Measurements from ENCODE around the gene BPIFB6.

Gene BPIFB6

GRCh38 chr20:33002087-33002808, 29.2 kb upstream of the BPIFB6 start:
- DNase-seq (ENCODE audit: low read depth): no peak
- H3K4me3 ChIP-seq (ENCODE audit: low read length): no peak overlapping the region
- TF ChIP-seq, protein P1, sequence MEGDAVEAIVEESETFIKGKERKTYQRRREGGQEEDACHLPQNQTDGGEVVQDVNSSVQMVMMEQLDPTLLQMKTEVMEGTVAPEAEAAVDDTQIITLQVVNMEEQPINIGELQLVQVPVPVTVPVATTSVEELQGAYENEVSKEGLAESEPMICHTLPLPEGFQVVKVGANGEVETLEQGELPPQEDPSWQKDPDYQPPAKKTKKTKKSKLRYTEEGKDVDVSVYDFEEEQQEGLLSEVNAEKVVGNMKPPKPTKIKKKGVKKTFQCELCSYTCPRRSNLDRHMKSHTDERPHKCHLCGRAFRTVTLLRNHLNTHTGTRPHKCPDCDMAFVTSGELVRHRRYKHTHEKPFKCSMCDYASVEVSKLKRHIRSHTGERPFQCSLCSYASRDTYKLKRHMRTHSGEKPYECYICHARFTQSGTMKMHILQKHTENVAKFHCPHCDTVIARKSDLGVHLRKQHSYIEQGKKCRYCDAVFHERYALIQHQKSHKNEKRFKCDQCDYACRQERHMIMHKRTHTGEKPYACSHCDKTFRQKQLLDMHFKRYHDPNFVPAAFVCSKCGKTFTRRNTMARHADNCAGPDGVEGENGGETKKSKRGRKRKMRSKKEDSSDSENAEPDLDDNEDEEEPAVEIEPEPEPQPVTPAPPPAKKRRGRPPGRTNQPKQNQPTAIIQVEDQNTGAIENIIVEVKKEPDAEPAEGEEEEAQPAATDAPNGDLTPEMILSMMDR (conservative IDR thresholded peaks at IDR 0.05; ENCODE audit: low read depth, low read length): no peak

DNA sequence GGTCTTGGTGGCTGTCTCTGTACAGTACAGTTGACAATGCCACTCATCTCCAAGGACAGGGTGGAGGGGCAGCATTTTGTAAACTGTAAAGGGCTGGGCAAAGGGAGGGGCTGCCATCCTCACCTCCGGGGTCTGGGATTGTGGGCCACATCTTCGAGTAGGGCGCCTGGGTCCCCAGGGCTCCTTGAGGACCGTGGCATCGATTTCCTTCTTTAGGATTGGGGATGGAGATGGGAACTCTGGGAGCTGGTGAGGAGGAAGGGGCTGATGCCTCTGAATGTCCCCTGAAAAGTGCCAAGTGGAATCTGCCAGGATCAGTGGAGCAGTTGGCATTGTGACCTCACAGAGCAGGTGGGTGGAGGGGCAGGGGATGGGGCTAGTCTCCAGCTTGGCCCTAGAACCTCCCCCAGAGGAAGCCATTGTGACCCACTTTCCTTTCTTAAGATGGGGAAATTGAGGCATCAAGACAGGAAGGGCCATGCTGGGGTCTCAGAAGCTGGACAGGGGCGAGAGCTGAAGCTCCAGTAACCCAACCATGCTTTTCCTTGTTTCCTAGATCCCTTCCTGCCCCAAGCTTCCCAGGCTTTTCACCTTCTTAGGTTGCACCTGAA, 27.2 kb upstream of the BPIFB6 start, which contains the start of gene SUN5:
TSS of gene SUN5 (minus strand) at position 293 of the 611 bp plus-strand sequence. CDS start at position 200, 93 bp downstream.
- no peak within 1 kb of the TSS for H3K4me3 ChIP-seq (ENCODE audit: low read length)
- DNase-seq (ENCODE audit: low read depth): no peak
- TF ChIP-seq, protein P1 (conservative IDR thresholded peaks at IDR 0.05; ENCODE audit: low read depth, low read length): no peak

GRCh38 chr20:33005132-33005566, 26.3 kb upstream of the BPIFB6 start:
- no peak for DNase-seq (ENCODE audit: low read depth)
- TF ChIP-seq, protein P1 (conservative IDR thresholded peaks at IDR 0.05; ENCODE audit: low read depth, low read length): peak; percentile 62
- no peak overlapping the region for H3K4me3 ChIP-seq (ENCODE audit: low read length)

- TF ChIP-seq, protein P1 (conservative IDR thresholded peaks at IDR 0.05; ENCODE audit: low read depth, low read length): no peak
- no peak overlapping the region for H3K4me3 ChIP-seq (ENCODE audit: low read length)
- no peak for DNase-seq (ENCODE audit: low read depth)
These were observed 25.3 kb upstream of the BPIFB6 start for GRCh38 chr20:33005908-33006775.

DNA sequence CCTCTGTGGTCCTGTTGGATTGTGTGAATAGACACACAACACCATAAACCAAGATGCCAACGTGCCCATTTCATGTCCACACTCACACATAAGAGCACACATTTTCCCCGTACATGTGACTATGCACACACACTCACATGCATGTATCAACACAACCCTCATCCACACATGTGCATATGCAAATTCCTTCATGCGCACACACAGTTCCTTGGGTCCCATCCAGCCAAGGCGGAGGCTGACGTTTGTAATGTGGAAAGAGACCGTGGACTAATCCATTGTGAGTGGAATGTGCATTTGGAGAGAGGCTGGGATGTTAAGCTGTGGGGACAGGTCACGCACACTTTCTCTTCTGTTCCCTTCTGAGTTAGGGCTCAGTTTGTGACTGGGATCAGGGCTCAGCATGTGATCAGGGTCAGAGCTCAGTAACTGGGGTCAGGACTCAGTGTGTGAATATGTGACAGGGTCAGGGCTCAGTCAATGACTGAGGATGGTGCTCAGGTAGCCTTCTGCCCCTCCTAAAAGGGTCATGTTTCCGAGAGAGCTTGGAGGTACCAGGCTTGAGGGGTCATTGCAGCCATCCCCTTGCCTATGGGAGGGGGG, 24.6 kb upstream of the BPIFB6 start:
- no peak overlapping the region for H3K4me3 ChIP-seq (ENCODE audit: low read length)
- TF ChIP-seq, protein P1 (conservative IDR thresholded peaks at IDR 0.05; ENCODE audit: low read depth, low read length): no peak
- no peak for DNase-seq (ENCODE audit: low read depth)

GRCh38 chr20:33007376-33008335, 23.8 kb upstream of the BPIFB6 start, which contains the start of gene BPIFB2:
TSS of gene BPIFB2 (plus strand) at chr20:33007704. CDS start at chr20:33008575, 871 bp downstream.
- DNase-seq (ENCODE audit: low read depth): no peak
- TF ChIP-seq, protein P1 (conservative IDR thresholded peaks at IDR 0.05; ENCODE audit: low read depth, low read length): no peak
- H3K4me3 ChIP-seq (ENCODE audit: low read length): no peak within 1 kb of the TSS
